ENCODE results near the gene IMPA2.

DNA sequence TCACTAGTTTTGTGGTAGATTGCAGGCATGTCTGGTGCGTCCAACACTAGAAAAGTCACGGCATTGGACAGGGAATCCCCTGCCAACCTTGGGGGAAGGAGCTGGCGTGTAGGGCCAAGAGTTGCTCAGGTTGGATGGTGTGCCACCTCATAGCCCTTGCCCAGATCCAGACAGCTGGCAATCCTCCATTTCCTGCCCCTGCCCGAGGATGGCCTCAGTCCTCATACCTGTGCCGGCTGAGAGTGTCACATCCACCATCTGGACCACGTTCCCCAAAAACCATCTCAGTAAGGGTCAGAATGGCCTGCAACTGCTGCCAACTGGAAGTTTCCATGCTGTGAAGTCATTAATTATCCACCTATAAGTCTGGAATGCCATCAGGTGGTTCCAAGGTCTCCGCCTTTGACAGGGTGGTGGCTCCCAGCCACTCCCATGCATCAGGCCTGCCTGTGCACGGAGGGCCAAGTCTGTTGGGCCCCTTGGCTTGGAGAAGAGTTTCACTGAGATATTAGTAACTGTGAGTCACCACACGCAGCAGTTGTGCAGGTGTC lies 55.0 kb downstream of the IMPA2 start:
- TF ChIP-seq MXI1 (IDR thresholded peaks at IDR 0.05; ENCODE audit: low read depth, low read length) (no peak), NRF1 (conservative IDR thresholded peaks at IDR 0.05; ENCODE audit: low read depth, low read length) (no peak), SIN3A (IDR thresholded peaks at IDR 0.05; ENCODE audit: low read depth, low read length) (no peak), RFX5 (IDR thresholded peaks at IDR 0.05; ENCODE audit: low read depth, low read length) (no peak), ETV6 (conservative IDR thresholded peaks at IDR 0.05 in 1 of 2, IDR thresholded peaks at IDR 0.05 in 1 of 2; ENCODE audit: borderline replicate concordance in 1 of 2, low read depth in 1 of 2) (no peak)

All from GM12878 (cell line).